ENCODE data around the gene AP1M2.
"Not testable (repeated sequence)": the region's sequence is repeated elsewhere in the genome, so short reads cannot be mapped to it uniquely, and the experiment has no call there.

Gene AP1M2

DNA sequence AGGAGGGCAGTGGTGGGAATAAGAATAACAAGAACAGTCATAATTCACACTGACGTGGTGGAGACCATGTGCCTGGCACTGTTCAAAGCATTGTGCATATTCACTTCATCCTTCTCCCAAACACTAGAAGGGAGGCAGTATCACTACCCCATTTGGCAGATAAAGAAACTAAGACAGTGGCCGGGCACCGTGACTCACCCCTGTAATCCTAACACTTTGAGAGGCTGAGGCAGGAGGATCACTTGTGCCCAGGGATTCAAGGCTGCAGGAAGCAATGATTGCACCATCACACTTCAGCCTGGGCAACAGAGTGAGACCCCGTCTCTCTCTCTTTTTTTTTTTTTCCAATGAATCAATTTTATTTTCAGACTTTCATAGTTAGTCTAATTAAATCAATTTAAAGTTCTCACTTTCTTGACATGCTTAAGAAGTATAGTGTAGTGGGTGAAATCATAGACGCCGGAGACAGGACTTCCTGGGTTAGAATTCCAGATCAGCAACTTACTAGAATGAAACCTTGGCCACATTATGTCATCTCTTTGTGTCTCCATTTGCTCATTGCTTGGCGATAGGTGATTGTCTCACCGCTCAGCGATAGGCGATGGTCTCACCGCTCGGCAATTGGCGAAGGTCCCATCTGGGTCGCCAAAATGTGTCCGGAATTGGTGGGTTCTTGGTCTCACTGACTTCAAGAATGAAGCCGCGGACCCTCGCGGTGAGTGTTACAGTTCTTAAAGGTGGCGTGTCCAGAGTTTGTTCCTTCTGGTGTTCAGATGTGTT, 48.7 kb downstream of the AP1M2 start:
- no peak for ATAC-seq (replicated peaks; ENCODE audit: extremely low read depth, poor library complexity, severe bottlenecking)
- Mint-ChIP-seq H3K9me3 (no peaks in the 10 kb centered on the region), H3K27ac (ENCODE audit: low read depth) (no peak overlapping the region), H3K27me3 (peaks cover 11% of the 10 kb centered on the region), H3K4me1 (no peaks in the 10 kb centered on the region), H3K36me3 (ENCODE audit: insufficient read depth) (peaks cover under 1% of the 10 kb centered on the region), H3K4me3 (no peak overlapping the region)
- no peak for DNase-seq (ENCODE audit: low spot score in 2 of 2)

DNA sequence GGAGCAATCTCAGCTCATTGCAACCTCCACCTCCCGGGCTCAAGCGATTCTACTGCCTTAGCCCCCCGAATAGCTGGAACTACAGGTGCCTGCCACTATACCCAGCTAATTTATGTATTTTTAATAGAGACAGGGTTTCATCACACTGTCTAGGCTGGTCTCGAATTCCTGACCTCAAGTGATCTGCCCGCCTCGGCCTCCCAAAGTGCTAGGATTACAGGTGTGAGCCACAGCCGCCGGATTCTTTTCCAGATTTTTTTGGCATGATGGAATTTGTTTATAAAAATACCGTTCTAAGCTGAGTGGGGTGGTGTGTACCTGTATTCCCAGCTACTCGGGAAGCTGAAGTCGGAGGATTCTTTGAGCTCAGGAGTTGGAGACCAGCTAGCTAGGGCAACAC, 49.4 kb downstream of the AP1M2 start:
- ATAC-seq (replicated peaks; ENCODE audit: extremely low read depth, poor library complexity, severe bottlenecking) (no peak), DNase-seq (ENCODE audit: low spot score in 2 of 2) (no peak)
- Mint-ChIP-seq H3K36me3 (ENCODE audit: insufficient read depth) (no peaks in the 10 kb centered on the region), H3K4me1 (no peaks in the 10 kb centered on the region), H3K27ac (ENCODE audit: low read depth) (no peak overlapping the region), H3K27me3 (peaks cover 11% of the 10 kb centered on the region), H3K9me3 (no peaks in the 10 kb centered on the region), H3K4me3 (no peak overlapping the region)

DNA sequence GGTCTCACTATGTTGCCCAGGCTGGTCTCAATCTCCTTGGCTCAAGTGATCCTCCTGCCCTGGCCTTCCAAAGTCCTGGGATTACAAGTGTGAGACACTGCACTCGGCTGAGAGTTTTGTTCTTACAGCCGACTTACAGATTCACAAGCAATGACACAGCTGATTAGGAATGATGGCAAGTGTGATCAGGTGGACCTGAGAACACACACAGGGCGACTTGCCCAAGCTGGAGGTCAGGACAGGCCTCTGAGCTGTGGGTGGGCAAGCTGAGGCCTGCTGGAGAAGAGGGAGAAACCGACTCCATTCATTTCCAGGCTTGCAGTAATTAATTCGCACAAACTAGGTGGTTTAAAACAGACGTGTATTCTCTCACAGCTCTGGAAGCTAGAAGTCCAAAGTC, 51.5 kb downstream of the AP1M2 start:
- DNase-seq (ENCODE audit: low spot score in 2 of 2) (no peak), ATAC-seq (replicated peaks; ENCODE audit: extremely low read depth, poor library complexity, severe bottlenecking) (no peak)
- H3K27me3 Mint-ChIP-seq, result peaks cover 9% of the 10 kb centered on the region
- H3K4me3 Mint-ChIP-seq, result no peak overlapping the region
- no peak overlapping the region for H3K27ac Mint-ChIP-seq (ENCODE audit: low read depth)
- no peaks in the 10 kb centered on the region for H3K9me3 Mint-ChIP-seq
- no peaks in the 10 kb centered on the region for H3K36me3 Mint-ChIP-seq (ENCODE audit: insufficient read depth)
- H3K4me1 Mint-ChIP-seq, result no peaks in the 10 kb centered on the region

DNA sequence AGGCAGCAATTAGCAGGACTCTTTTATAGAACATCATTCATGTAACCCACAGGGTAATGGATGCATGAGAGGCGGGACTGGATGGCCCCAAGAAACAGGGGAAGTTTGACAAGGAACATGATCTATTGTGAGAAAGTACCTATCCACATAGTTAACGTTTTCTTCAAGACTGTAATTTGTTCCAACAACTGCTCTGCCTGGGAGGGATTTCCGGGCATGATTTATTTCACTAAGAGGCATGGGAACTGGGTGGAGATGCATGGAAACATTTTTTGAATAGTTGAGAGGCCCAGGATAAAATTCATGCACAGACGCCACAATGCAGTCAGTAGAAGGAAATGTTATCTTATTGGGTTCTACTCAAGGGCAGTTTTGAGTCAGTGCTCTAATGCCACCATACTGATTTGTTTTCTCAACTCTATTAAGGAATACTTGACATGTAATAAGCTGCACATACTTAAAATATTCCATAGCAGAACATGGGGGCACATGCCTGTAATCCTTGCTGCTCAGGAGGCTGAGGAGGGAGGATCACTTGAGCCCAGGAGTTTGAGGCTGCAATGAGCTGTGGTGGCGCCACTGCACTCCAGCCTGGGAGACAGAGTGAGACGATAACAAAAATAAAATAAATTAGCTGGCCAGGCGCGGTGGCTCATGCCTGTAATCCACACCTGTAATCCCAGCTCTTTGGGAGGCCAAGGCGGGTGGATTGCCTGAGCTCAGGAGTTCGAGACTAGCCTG, 53.3 kb downstream of the AP1M2 start:
- Mint-ChIP-seq H3K27ac (ENCODE audit: low read depth) (no peak overlapping the region), H3K9me3 (no peaks in the 10 kb centered on the region), H3K4me1 (no peaks in the 10 kb centered on the region), H3K27me3 (no peaks in the 10 kb centered on the region), H3K36me3 (ENCODE audit: insufficient read depth) (no peaks in the 10 kb centered on the region), H3K4me3 (no peak overlapping the region)
- no peak for ATAC-seq (replicated peaks; ENCODE audit: extremely low read depth, poor library complexity, severe bottlenecking)
- DNase-seq (ENCODE audit: low spot score in 2 of 2), result no peak

DNA sequence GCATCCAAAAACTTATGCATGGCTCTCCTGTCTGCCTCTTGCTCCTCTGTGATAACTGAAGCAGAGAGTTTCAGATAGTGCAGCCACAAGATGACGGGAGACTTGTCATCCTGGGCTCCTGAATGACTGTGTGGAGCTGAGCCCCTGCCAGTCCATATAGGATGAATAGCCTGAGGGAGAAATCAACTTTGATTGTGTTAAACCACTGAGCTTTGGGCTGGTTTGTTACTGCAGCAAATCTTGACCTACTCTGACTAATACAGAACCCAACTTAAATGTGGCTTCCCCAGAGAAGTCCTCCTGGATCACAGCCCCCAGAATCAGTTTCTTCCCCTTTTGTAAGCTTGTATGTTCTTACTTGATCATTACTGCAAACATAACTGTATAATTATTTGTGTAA, 54.7 kb downstream of the AP1M2 start:
- H3K36me3 Mint-ChIP-seq (ENCODE audit: insufficient read depth), result peaks cover 1% of the 10 kb centered on the region
- H3K27ac Mint-ChIP-seq (ENCODE audit: low read depth), result no peak overlapping the region
- no peak for DNase-seq (ENCODE audit: low spot score in 2 of 2)
- H3K27me3 Mint-ChIP-seq, result no peaks in the 10 kb centered on the region
- H3K4me3 Mint-ChIP-seq, result no peak overlapping the region
- no peak for ATAC-seq (replicated peaks; ENCODE audit: extremely low read depth, poor library complexity, severe bottlenecking)
- H3K9me3 Mint-ChIP-seq, result no peaks in the 10 kb centered on the region
- H3K4me1 Mint-ChIP-seq, result no peaks in the 10 kb centered on the region

DNA sequence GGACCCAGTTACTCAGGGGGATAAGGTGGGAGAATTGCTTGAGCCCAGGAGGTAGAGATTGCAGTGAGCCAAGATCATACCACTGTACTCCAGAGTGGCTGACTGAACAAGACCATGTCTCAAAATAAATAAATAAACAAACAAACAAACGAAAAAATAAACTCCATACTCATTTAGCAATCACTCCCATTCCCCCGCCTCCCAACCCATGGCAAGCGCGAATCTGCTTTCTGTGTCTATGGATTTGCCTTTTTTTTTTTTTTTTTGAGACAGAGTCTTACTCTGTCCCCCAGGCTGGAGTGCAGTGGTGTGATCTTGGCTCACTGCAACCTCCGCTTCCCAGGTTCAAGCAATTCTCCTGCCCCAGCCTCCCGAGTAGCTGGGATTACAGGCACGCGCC, 60.2 kb downstream of the AP1M2 start:
- H3K27ac Mint-ChIP-seq (ENCODE audit: low read depth); H3K9me3 Mint-ChIP-seq; H3K27me3 Mint-ChIP-seq; H3K4me3 Mint-ChIP-seq; DNase-seq (ENCODE audit: low spot score in 2 of 2); H3K36me3 Mint-ChIP-seq (ENCODE audit: insufficient read depth); ATAC-seq (replicated peaks; ENCODE audit: extremely low read depth, poor library complexity, severe bottlenecking): not testable (repeated sequence)
- peaks cover 14% of the 10 kb centered on the region for H3K4me1 Mint-ChIP-seq

DNA sequence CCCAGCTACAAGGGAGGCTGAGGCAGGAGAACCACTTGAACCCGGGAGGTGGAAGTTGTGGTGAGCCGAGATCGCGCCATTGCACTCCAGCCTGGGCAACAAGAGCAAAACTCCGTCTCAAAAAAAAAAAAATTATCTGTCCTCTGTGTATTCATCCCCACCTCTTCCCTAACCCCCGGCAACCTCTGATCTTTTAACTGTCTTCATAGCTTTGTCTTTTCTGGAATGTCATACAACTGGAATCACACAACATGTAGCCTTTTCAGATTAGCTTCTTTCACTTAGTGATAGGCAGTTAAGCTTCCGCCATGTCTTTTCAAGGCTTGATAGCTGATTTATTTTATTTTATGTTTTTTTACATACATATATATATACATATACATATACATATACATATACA, 61.5 kb downstream of the AP1M2 start:
- Mint-ChIP-seq H3K27ac (ENCODE audit: low read depth) (no peak overlapping the region), H3K36me3 (ENCODE audit: insufficient read depth) (peaks cover 7% of the 10 kb centered on the region), H3K4me3 (no peak overlapping the region), H3K4me1 (peaks cover 14% of the 10 kb centered on the region), H3K9me3 (no peaks in the 10 kb centered on the region), H3K27me3 (no peaks in the 10 kb centered on the region)
- ATAC-seq (replicated peaks; ENCODE audit: extremely low read depth, poor library complexity, severe bottlenecking) (no peak), DNase-seq (ENCODE audit: low spot score in 2 of 2) (no peak)

DNA sequence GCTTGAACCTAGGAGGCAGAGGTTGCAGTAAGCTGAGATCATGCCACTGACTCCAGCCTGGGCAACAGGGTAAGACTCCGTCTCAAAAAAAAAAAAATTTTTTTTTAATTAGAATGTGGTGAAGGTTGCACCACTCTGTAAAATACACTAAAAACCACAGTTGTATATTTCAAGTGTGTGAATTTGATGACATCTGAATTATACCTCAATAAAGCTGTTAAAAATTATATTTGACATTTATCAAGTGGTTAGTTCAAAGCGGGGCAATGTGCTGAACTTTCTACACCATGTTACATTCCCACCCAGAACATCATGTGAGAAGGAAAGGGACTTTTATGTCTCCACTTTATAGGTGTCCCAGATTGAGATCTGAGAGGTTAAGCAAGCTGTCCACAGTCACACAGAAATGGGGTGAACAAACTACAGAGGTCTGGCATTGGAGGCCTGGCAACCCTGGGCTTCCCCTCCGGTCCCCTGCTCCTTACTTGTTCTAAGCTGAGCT, 63.9 kb downstream of the AP1M2 start:
- peaks cover 33% of the 10 kb centered on the region for H3K4me1 Mint-ChIP-seq
- H3K4me3 Mint-ChIP-seq, result peak overlapping the region; percentile 36
- DNase-seq (ENCODE audit: low spot score in 2 of 2) (peak in 1 of 2 donors; percentile 61), ATAC-seq (replicated peaks; ENCODE audit: extremely low read depth, poor library complexity, severe bottlenecking) (peak; percentile 87)
- H3K36me3 Mint-ChIP-seq (ENCODE audit: insufficient read depth), result peaks cover 10% of the 10 kb centered on the region
- no peaks in the 10 kb centered on the region for H3K9me3 Mint-ChIP-seq
- no peaks in the 10 kb centered on the region for H3K27me3 Mint-ChIP-seq
- H3K27ac Mint-ChIP-seq (ENCODE audit: low read depth), result peak overlapping the region; percentile 85
